Measurements from ENCODE around the gene NAT16. TPM values are rescaled to one million over a fixed set of nuclear protein-coding genes. Genes with fewer than 3 reads are reported as not detected.

Gene NAT16
- total and polyA plus RNA-seq, 9 of the 15 experiments (the other 6 are each of a cell fraction or from before 2014, with no cell fraction given): 0.04 TPM; not detected in 8

- TF ChIP-seq ZNF274 (IDR thresholded peaks at IDR 0.05; ENCODE audit: borderline replicate concordance, low read depth, low read length) (no peak), CHD1 (IDR thresholded peaks at IDR 0.05; ENCODE audit: low read length) (no peak), TFE3 (CRISPR knock-in tag; IDR thresholded peaks at IDR 0.05) (no peak), SMARCA5 (IDR thresholded peaks at IDR 0.05) (no peak), TARDBP (IDR thresholded peaks at IDR 0.05) (no peak), JUN (IDR thresholded peaks at IDR 0.05; ENCODE audit: borderline replicate concordance, low read depth, low read length) (no peak), JUN (CRISPR knock-in tag; IDR thresholded peaks at IDR 0.05; ENCODE audit: borderline replicate concordance) (no peak), RBM34 (IDR thresholded peaks at IDR 0.05; ENCODE audit: borderline replicate concordance, insufficient read depth, low read length) (no peak), CBFA2T2 (conservative IDR thresholded peaks at IDR 0.05) (no peak), ATF4 (CRISPR knock-in tag; IDR thresholded peaks at IDR 0.05) (no peak), ZBTB49 (CRISPR knock-in tag; IDR thresholded peaks at IDR 0.05; ENCODE audit: borderline replicate concordance) (no peak), RBBP5 (IDR thresholded peaks at IDR 0.05; ENCODE audit: borderline replicate concordance, insufficient read depth, low read length, poor library complexity, severe bottlenecking) (no peak), ZNF445 (CRISPR knock-in tag; IDR thresholded peaks at IDR 0.05; ENCODE audit: low read depth) (no peak), KDM1A (IDR thresholded peaks at IDR 0.05) (no peak)
Observed at GRCh38 chr7:101163279-101164070, 16.6 kb downstream of the NAT16 start (continued).
